Mesenchymal stem cell (in vitro differentiated cells and primary cell): ENCODE measurements around the gene GPATCH8.

Source experiments
- DNase-seq: peaks from one replicate; pipeline ENCODE4 v3.0.0-alpha.2; 2013
- H2AFZ ChIP-seq: one replicate; pipeline ENCODE4 v1.6.1; 2013; ENCODE audit warnings: low read depth, mild to moderate bottlenecking, control low read depth, inconsistent platforms, low read length, moderate library complexity
- H2AK5ac ChIP-seq: 2 replicates; pipeline ENCODE4 v1.6.1; 2013; ENCODE audit warnings: low read length, moderate library complexity, mild to moderate bottlenecking, inconsistent platforms; ENCODE audit not compliant: severe bottlenecking
- H2BK120ac ChIP-seq: one replicate; pipeline ENCODE4 v1.6.1; 2013; ENCODE audit warnings: low read depth, mild to moderate bottlenecking, inconsistent platforms, low read length, moderate library complexity
- H2BK12ac ChIP-seq, 2 experiments: one replicate each; pipeline ENCODE4 v1.6.1; 2013; ENCODE audit warnings: inconsistent platforms in 2 of 2, low read length in 2 of 2, mild to moderate bottlenecking in 2 of 2, moderate library complexity in 2 of 2, control low read depth in 1 of 2
- H2BK15ac ChIP-seq: one replicate; pipeline ENCODE4 v1.6.1; 2013; ENCODE audit warnings: mild to moderate bottlenecking, low read depth, inconsistent platforms; ENCODE audit not compliant: poor library complexity, severe bottlenecking
- H2BK5ac ChIP-seq: 2 replicates; pipeline ENCODE4 v1.6.1; 2013; ENCODE audit warnings: low read depth, mild to moderate bottlenecking, low read length, control low read depth, inconsistent platforms; ENCODE audit not compliant: poor library complexity, severe bottlenecking
- H3K14ac ChIP-seq, 2 experiments: one replicate each; pipeline ENCODE4 v1.6.1; 2013; ENCODE audit warnings: inconsistent platforms in 2 of 2, low read length in 2 of 2, control low read depth in 1 of 2, mild to moderate bottlenecking in 1 of 2, moderate library complexity in 1 of 2
- H3K18ac ChIP-seq, 2 experiments: one replicate each; pipeline ENCODE4 v1.6.1; 2013; ENCODE audit warnings: inconsistent platforms in 2 of 2, low read length in 2 of 2, control low read depth in 1 of 2, low read depth in 1 of 2, mild to moderate bottlenecking in 1 of 2
- H3K23ac ChIP-seq, 2 experiments: one replicate each; pipeline ENCODE4 v1.6.1; 2013; ENCODE audit warnings: inconsistent platforms in 2 of 2, low read length in 2 of 2, mild to moderate bottlenecking in 2 of 2, moderate library complexity in 2 of 2, control low read depth in 1 of 2
- H3K27ac ChIP-seq: 2 replicates; pipeline ENCODE4 v1.5.1; 2013; ENCODE audit warnings: mild to moderate bottlenecking, moderate library complexity, low read length, control low read depth, inconsistent platforms; ENCODE audit not compliant: poor library complexity, severe bottlenecking
- H3K27me3 ChIP-seq, 2 experiments: 2 replicates each; pipeline versions ENCODE4 v1.6.1 to v1.7.0; 2013; ENCODE audit warnings: low read length in 2 of 2, mild to moderate bottlenecking in 2 of 2, moderate library complexity in 2 of 2, control low read depth in 1 of 2, inconsistent platforms in 1 of 2; ENCODE audit not compliant: control insufficient read depth in 1 of 2, insufficient read depth in 1 of 2
- H3K36me3 ChIP-seq, 2 experiments: 2 replicates each; pipeline versions ENCODE4 v1.6.1 to v1.7.0; 2013; ENCODE audit warnings: low read length in 2 of 2, control low read depth in 1 of 2, inconsistent platforms in 1 of 2, low read depth in 1 of 2, mild to moderate bottlenecking in 1 of 2; ENCODE audit not compliant: insufficient read depth in 2 of 2, control insufficient read depth in 1 of 2
- H3K4ac ChIP-seq, 2 experiments: one replicate each; pipeline ENCODE4 v1.6.1; 2013; ENCODE audit warnings: inconsistent platforms in 2 of 2, low read length in 2 of 2, mild to moderate bottlenecking in 2 of 2, moderate library complexity in 2 of 2, control low read depth in 1 of 2, low read depth in 1 of 2
- H3K4me1 ChIP-seq: 2 replicates; pipeline ENCODE4 v1.6.1; 2013; ENCODE audit warnings: low read depth, low read length, control low read depth; ENCODE audit not compliant: control insufficient read depth, insufficient read depth
- H3K4me2 ChIP-seq: 2 replicates; pipeline ENCODE4 v1.6.1; 2013; ENCODE audit warnings: low read length, mild to moderate bottlenecking, inconsistent platforms; ENCODE audit not compliant: poor library complexity, severe bottlenecking
- H3K4me3 ChIP-seq, 2 experiments: 2 replicates each; pipeline versions ENCODE4 v1.5.1 to v1.7.0; 2013; ENCODE audit warnings: low read length in 2 of 2, mild to moderate bottlenecking in 2 of 2, control low read depth in 1 of 2, low read depth in 1 of 2; ENCODE audit not compliant: insufficient read depth in 1 of 2
- H3K79me1 ChIP-seq: replicated peaks from 2 replicates; pipeline ENCODE4 v1.6.1; 2013; ENCODE audit warnings: mild to moderate bottlenecking, control low read depth, low read length, inconsistent platforms; ENCODE audit not compliant: poor library complexity, severe bottlenecking
- H3K9ac ChIP-seq: 2 replicates; pipeline ENCODE4 v1.7.0; 2013; ENCODE audit warnings: mild to moderate bottlenecking, low read length, moderate library complexity
- H3K9me3 ChIP-seq: 2 replicates; pipeline ENCODE4 v1.7.0; 2013; ENCODE audit warnings: mild to moderate bottlenecking, low read length; ENCODE audit not compliant: control insufficient read depth
- H4K8ac ChIP-seq: one replicate; pipeline ENCODE4 v1.6.1; 2013; ENCODE audit warnings: inconsistent platforms, mild to moderate bottlenecking, low read length, moderate library complexity
- H4K91ac ChIP-seq: one replicate; pipeline ENCODE4 v1.6.1; 2013; ENCODE audit warnings: mild to moderate bottlenecking, low read length, inconsistent platforms
- WGBS: methylation state at CpG from one replicate; pipeline ENCODE4 v1.1.7; 2013; ENCODE audit warnings: mixed read lengths; 5-methylcytosine and 5-hydroxymethylcytosine counted together

Gene GPATCH8

GRCh38 chr17:44548376-44549230 lies 45.4 kb upstream of the GPATCH8 start:
- peaks cover 26% of the 10 kb centered on the region for H3K4me1 ChIP-seq
- H3K9me3 ChIP-seq, result no peaks in the 10 kb centered on the region
- peak overlapping the region; percentile 36 to 81 for H3K4ac ChIP-seq
- peak overlapping the region; percentile 6 to 97 for H3K18ac ChIP-seq
- no peak overlapping the region for H3K23ac ChIP-seq
- H2BK5ac ChIP-seq, result peak overlapping the region; percentile 80
- no peaks in the 10 kb centered on the region for H3K27me3 ChIP-seq
- no peak overlapping the region for H3K4me3 ChIP-seq
- H2AK5ac ChIP-seq, result peak overlapping the region; percentile 99
- peaks cover 2% of the 10 kb centered on the region for H3K79me1 ChIP-seq
- H3K36me3 ChIP-seq, result no peaks in the 10 kb centered on the region
- no peak overlapping the region for H2AFZ ChIP-seq
- peak overlapping the region; percentile 4 to 99 for H2BK12ac ChIP-seq
- H3K4me2 ChIP-seq, result no peak overlapping the region
- peak overlapping the region; percentile 15 for H3K27ac ChIP-seq
- DNase-seq, result no peak
- H4K91ac ChIP-seq, result peak overlapping the region; percentile 83
- 89% methylated on average over 3 of the region's 3 CpGs for WGBS
- H3K9ac ChIP-seq, result no peak overlapping the region
- H2BK120ac ChIP-seq, result peak overlapping the region; percentile 98
- peak overlapping the region; percentile 87 for H2BK15ac ChIP-seq
- H4K8ac ChIP-seq, result peak overlapping the region; percentile 74
- no peak overlapping the region for H3K14ac ChIP-seq

GRCh38 chr17:44547625-44548267 lies 44.5 kb upstream of the GPATCH8 start:
- Histone ChIP-seq H3K79me1 (peaks cover 2% of the 10 kb centered on the region), H3K36me3 (no peaks in the 10 kb centered on the region), H3K18ac (peak overlapping the region; percentile 95 to 97), H3K23ac (no peak overlapping the region), H3K9me3 (no peaks in the 10 kb centered on the region), H2BK120ac (peak overlapping the region; percentile 98), H2BK12ac (peak overlapping the region; percentile 91 to 100), H3K4me2 (no peak overlapping the region), H2AFZ (peak overlapping the region; percentile 36), H2BK15ac (peak overlapping the region; percentile 78), H3K14ac (peak overlapping the region in 1 of 2 experiments; percentile 92), H3K4me1 (peaks cover 28% of the 10 kb centered on the region), H3K27me3 (no peaks in the 10 kb centered on the region), H4K91ac (peak overlapping the region; percentile 99), H3K4ac (peak overlapping the region; percentile 93 to 100), H2AK5ac (peak overlapping the region; percentile 99), H2BK5ac (peak overlapping the region; percentile 75), H3K9ac (peak overlapping the region; percentile 74), H4K8ac (peak overlapping the region; percentile 94), H3K27ac (peak overlapping the region; percentile 65), H3K4me3 (no peak overlapping the region)
- WGBS, result 69% methylated on average over 2 of the region's 4 CpGs
- no peak for DNase-seq

GRCh38 chr17:44546671-44547606 lies 43.7 kb upstream of the GPATCH8 start:
- peak overlapping the region; percentile 95 to 97 for H3K18ac ChIP-seq
- H3K4me3 ChIP-seq, result no peak overlapping the region
- H2AK5ac ChIP-seq, result peak overlapping the region; percentile 99
- peak overlapping the region; percentile 36 for H2AFZ ChIP-seq
- H4K91ac ChIP-seq, result peak overlapping the region; percentile 99
- H3K9ac ChIP-seq, result peak overlapping the region; percentile 74
- no peak overlapping the region for H3K4me2 ChIP-seq
- no peaks in the 10 kb centered on the region for H3K9me3 ChIP-seq
- peak overlapping the region in 1 of 2 experiments; percentile 92 for H3K14ac ChIP-seq
- peaks cover 2% of the 10 kb centered on the region for H3K79me1 ChIP-seq
- peak overlapping the region; percentile 91 to 100 for H2BK12ac ChIP-seq
- H3K27me3 ChIP-seq, result no peaks in the 10 kb centered on the region
- H3K23ac ChIP-seq, result no peak overlapping the region
- peaks cover 33% of the 10 kb centered on the region for H3K4me1 ChIP-seq
- H3K27ac ChIP-seq, result peak overlapping the region; percentile 65
- H3K4ac ChIP-seq, result peak overlapping the region; percentile 93 to 100
- peak overlapping the region; percentile 98 for H2BK120ac ChIP-seq
- DNase-seq, result peak; percentile 75
- H4K8ac ChIP-seq, result peak overlapping the region; percentile 94
- H3K36me3 ChIP-seq, result no peaks in the 10 kb centered on the region
- peak overlapping the region; percentile 75 for H2BK5ac ChIP-seq
- peak overlapping the region; percentile 78 for H2BK15ac ChIP-seq
- WGBS, result 3% methylated on average over 4 of the region's 4 CpGs
